Measurements from ENCODE around the gene ZNF841.

- TF ChIP-seq, protein P1, sequence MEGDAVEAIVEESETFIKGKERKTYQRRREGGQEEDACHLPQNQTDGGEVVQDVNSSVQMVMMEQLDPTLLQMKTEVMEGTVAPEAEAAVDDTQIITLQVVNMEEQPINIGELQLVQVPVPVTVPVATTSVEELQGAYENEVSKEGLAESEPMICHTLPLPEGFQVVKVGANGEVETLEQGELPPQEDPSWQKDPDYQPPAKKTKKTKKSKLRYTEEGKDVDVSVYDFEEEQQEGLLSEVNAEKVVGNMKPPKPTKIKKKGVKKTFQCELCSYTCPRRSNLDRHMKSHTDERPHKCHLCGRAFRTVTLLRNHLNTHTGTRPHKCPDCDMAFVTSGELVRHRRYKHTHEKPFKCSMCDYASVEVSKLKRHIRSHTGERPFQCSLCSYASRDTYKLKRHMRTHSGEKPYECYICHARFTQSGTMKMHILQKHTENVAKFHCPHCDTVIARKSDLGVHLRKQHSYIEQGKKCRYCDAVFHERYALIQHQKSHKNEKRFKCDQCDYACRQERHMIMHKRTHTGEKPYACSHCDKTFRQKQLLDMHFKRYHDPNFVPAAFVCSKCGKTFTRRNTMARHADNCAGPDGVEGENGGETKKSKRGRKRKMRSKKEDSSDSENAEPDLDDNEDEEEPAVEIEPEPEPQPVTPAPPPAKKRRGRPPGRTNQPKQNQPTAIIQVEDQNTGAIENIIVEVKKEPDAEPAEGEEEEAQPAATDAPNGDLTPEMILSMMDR (conservative IDR thresholded peaks at IDR 0.05): no peak
- TF ChIP-seq EZH2 (IDR thresholded peaks at IDR 0.05; ENCODE audit: low read depth): no peak
These were observed 61.4 kb downstream of the ZNF841 start for GRCh38 chr19:52034051-52034728.
